GM12878 (cell line): ENCODE results near the gene CPB2. TPM values are rescaled to one million over a fixed set of nuclear protein-coding genes. Genes with fewer than 3 reads are reported as not detected.

Experiments
- ATAC-seq: fragments of 200-7000 bp; cut with Tn5 transposase; 3 replicates; pipeline ENCODE4 v1.9.1; 2020; ENCODE audit warnings: mild to moderate bottlenecking, moderate library complexity
- BruUV-seq: library from RNA; stranded (reverse); fragments of 400-500 nt; replicated peaks from 2 replicates; lab custom pipeline; 2021; lab: Mats Ljungman, UMichigan
- CTCF ChIA-PET: fragments of 300-600 bp; sonication (Branson Sonifier 250); formaldehyde crosslinking; extraction: SDS; loops from one replicate; lab custom pipeline; 2021; ENCODE audit warnings: inconsistent platforms; lab: Yijun Ruan, JAX
- POLR2A ChIA-PET: fragments of 350-600 bp; formaldehyde crosslinking; extraction: SDS; loops from one replicate; lab custom pipeline; 2021; ENCODE audit warnings: inconsistent platforms; lab: Charles Lee
- RAD21 ChIA-PET: fragments of 300-600 bp; sonication (Branson Sonifier 250); formaldehyde crosslinking; loops from one replicate; lab custom pipeline; 2023; ENCODE audit warnings: antibody characterized with exemption; ENCODE audit not compliant: unreplicated experiment; lab: Charles Lee
- SMC1A ChIA-PET: fragments of 300-600 bp; sonication (Branson Sonifier 250); formaldehyde crosslinking; loops from one replicate; lab custom pipeline; 2023; ENCODE audit not compliant: unreplicated experiment, uncharacterized antibody; lab: Charles Lee
- DNase-seq: peaks from one replicate; pipeline ENCODE4 v3.0.0-alpha.2; 2011; ENCODE audit warnings: low read depth, low spot score
- FAIRE-seq: peaks from 3 replicates; lab custom pipeline; 2011; peaks lifted over from hg19 to GRCh38; lab: Jason Lieb, UNC
- H2AFZ ChIP-seq: 2 replicates; pipeline ENCODE4 v1.6.0; 2011; ENCODE audit warnings: low read depth, low read length, control low read depth; ENCODE audit not compliant: control insufficient read depth
- H3K27ac ChIP-seq: 2 replicates; pipeline ENCODE4 v1.5.1; 2011; ENCODE audit warnings: control low read depth; ENCODE audit not compliant: control insufficient read depth, insufficient read depth
- H3K27me3 ChIP-seq, 2 experiments: replicated peaks in 1 of 2; 2 replicates each; pipeline versions ENCODE4 v1.6.0 to v1.6.1; 2011; ENCODE audit warnings: low read length in 1 of 2; ENCODE audit not compliant: control insufficient read depth in 2 of 2, insufficient read depth in 2 of 2
- H3K36me3 ChIP-seq, 2 experiments: 2 replicates each; pipeline ENCODE4 v1.5.1; 2011; ENCODE audit warnings: low read length in 1 of 2; ENCODE audit not compliant: control insufficient read depth in 2 of 2, insufficient read depth in 2 of 2
- H3K4me1 ChIP-seq: 2 replicates; pipeline ENCODE4 v1.6.1; 2011; ENCODE audit warnings: mild to moderate bottlenecking, low read length, moderate library complexity, mixed read lengths; ENCODE audit not compliant: control insufficient read depth, insufficient read depth
- H3K4me2 ChIP-seq: 2 replicates; pipeline ENCODE4 v1.6.0; 2011; ENCODE audit warnings: control low read depth; ENCODE audit not compliant: control insufficient read depth, insufficient read depth
- H3K4me3 ChIP-seq: fragments of 200-600 bp; sonication (generic); 2 replicates; pipeline ENCODE4 v1.5.1; 2016
- H3K79me2 ChIP-seq: 2 replicates; pipeline ENCODE4 v1.6.0; 2011; ENCODE audit warnings: low read length; ENCODE audit not compliant: control insufficient read depth, insufficient read depth
- H3K9ac ChIP-seq: 2 replicates; pipeline ENCODE4 v1.8.0; 2011; ENCODE audit warnings: low read length, control low read depth, mixed read lengths; ENCODE audit not compliant: control insufficient read depth, insufficient read depth
- H3K9me3 ChIP-seq: replicated peaks from 3 replicates; pipeline ENCODE4 v1.5.1; 2011; ENCODE audit warnings: mild to moderate bottlenecking, low read length; ENCODE audit not compliant: control insufficient read depth, insufficient read depth
- H4K20me1 ChIP-seq: 2 replicates; pipeline ENCODE4 v1.6.0; 2011; ENCODE audit not compliant: control insufficient read depth, insufficient read depth
- CREM ChIP-seq: IDR thresholded peaks from 2 replicates; pipeline ENCODE4 v1.6.1; 2014; ENCODE audit warnings: antibody characterized with exemption, low read depth
- EED ChIP-seq: sonication (generic); IDR thresholded peaks from 2 replicates; pipeline ENCODE4 v1.6.1; 2016; ENCODE audit warnings: antibody characterized with exemption, low read depth
- POLR2AphosphoS5 ChIP-seq: IDR thresholded peaks from 2 replicates; pipeline ENCODE4 v1.6.1; 2011; ENCODE audit warnings: mild to moderate bottlenecking, low read length, inconsistent platforms
- SPI1 ChIP-seq: IDR thresholded peaks from 2 replicates; pipeline ENCODE4 v1.6.1; 2011; ENCODE audit warnings: low read depth, mild to moderate bottlenecking, low read length, moderate library complexity, borderline replicate concordance; ENCODE audit not compliant: insufficient read depth
- WGBS: methylation state at CpG from one replicate; pipeline ENCODE4 v1.1.6; 2016; ENCODE audit warnings: low lambda C conversion rate; ENCODE audit not compliant: insufficient replicate concordance, insufficient coverage; ENCODE audit errors: missing lambda C conversion rate; 5-methylcytosine and 5-hydroxymethylcytosine counted together
- in situ Hi-C: fragments of 300-500 bp; cut with MboI; formaldehyde crosslinking; loops from 9 replicates; pipeline ENCODE4 v1.14.3; 2018; ENCODE audit warnings: mixed read lengths
- intact Hi-C: fragments of 100-400 bp; cut with micrococcal nuclease; formaldehyde crosslinking; loops from one replicate; pipeline ENCODE4 v1.14.2; 2022; ENCODE audit not compliant: unreplicated experiment
- polyA plus RNA-seq, 11 experiments: library from polyadenylated mRNA; depleted of rRNA in 4 of 11; unstranded in 6 of 11; stranded (reverse) in 5 of 11; fragments of >200 nt; fragmentation: Nextera tagmentation in 4 of 11; fragmentation: Illumina TruSeq in 1 of 11; extraction: Ambion mirVana in 4 of 11; extraction: Trizol in 1 of 11; gene quantifications; 1 replicate in 1 of 11; 2 replicates in 10 of 11; pipeline versions ENCODE4 v1.2.1 to v1.2.3, GENCODE V29; 2011 to 2016; ENCODE audit warnings: inconsistent platforms in 2 of 11, missing spikeins in 2 of 11, low read depth in 1 of 11
- total RNA-seq, 4 experiments: library from RNA; depleted of rRNA in 3 of 4; stranded (reverse); fragments of >200 nt in 3 of 4; fragmentation: Illumina TruSeq in 1 of 4; extraction: Trizol in 1 of 4; gene quantifications; 2 replicates each; pipeline versions ENCODE4 v1.2.1 to v1.2.3, GENCODE V29; 2013 to 2021

The CPB2 gene
- total and polyA plus RNA-seq, 10 of the 15 experiments (the other 5 are each of a cell fraction or from before 2014, with no cell fraction given) = 0.05 to 0.87 (median 0.13) TPM; not detected in 3

- CTCF ChIA-PET = interaction anchor here (0.7 to 7.2 kb wide), 8 partner anchors 9 to 517 kb away, joined by 3 to 42 read pairs (median 3); no protein-coding TSS in a partner anchor
- H3K9me3 ChIP-seq = no peaks in the 10 kb centered on the region
- peaks cover 25 to 67% of the 10 kb centered on the region in 2 experiments for H3K36me3 ChIP-seq
- no peak overlapping the region for H3K9ac ChIP-seq
- intact Hi-C loops = no loop called here
- H3K4me2 ChIP-seq = no peak overlapping the region
- FAIRE-seq (no peak), ATAC-seq (no peak), DNase-seq (no peak)
- POLR2A ChIA-PET = interaction anchor here (0.6 to 1.4 kb wide), 3 partner anchors 9 to 20 kb away, joined by 3 to 4 read pairs (median 3); no protein-coding TSS in a partner anchor
- no peaks in the 10 kb centered on the region for H3K4me1 ChIP-seq
- H3K4me3 ChIP-seq = no peak overlapping the region
- RAD21 ChIA-PET = no interaction called here
- no peaks in the 10 kb centered on the region for H3K27me3 ChIP-seq
- H3K27ac ChIP-seq = no peak overlapping the region
- no TSS peak for BruUV-seq
- peaks cover 6% of the 10 kb centered on the region for H3K79me2 ChIP-seq
- no peak for TF ChIP-seq EED
- TF ChIP-seq POLR2AphosphoS5 = 0 out of 2 replicates have a peak, but pooled peaks have one; percentile 22
- SMC1A ChIA-PET = interaction anchor here (0.7 to 3.1 kb wide), 6 partner anchors 8 to 52 kb away, joined by 3 to 20 read pairs (median 7); no protein-coding TSS in a partner anchor
- no peaks in the 10 kb centered on the region; the same call in 1 of the 2 replicates for H4K20me1 ChIP-seq
- H2AFZ ChIP-seq = no peak overlapping the region
- in situ Hi-C loops = no loop called here
- 5% methylated on average over 2 of the region's 2 CpGs for WGBS
Observed at GRCh38 chr13:46140044-46140443, 35.2 kb upstream of the CPB2 start.

DNA sequence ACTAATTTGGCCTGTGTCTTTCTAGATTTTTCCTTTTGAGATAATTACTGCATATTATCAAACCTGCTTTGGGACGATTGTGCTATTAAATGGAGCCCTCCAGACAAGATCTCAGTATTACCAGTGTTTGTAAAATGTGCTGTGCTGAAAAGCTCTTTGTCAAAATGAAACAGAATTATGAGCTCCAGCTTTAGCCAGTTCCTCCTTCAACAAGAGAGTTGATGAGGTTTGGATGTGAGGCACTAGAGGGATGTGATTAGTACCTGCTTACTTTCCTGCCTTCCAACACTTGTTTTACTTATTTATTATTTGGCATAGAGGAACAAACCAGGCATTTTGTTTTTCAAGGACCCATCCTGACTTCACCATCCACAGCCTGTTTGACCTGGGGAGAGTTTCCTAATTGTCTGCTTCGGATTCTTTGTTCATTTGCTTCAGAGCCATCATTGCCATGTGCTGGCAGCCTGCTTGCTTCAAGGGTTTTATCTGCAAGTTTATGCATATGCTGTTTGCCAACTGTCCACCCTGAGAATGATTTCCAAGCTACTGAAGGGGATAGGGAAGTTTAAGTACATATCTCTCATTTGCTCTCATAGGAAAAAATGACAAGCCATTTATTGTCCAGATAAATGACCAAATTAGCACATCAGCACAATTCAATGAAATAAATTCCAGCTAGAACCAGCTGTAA, 32.9 kb upstream of the CPB2 start:
- H3K27me3 ChIP-seq = no peaks in the 10 kb centered on the region
- H2AFZ ChIP-seq = no peak overlapping the region
- DNase-seq = no peak
- intact Hi-C loops = no loop called here
- FAIRE-seq = no peak
- ChIA-PET RAD21 (no interaction called here), CTCF (interaction anchor here (1.2 to 7.2 kb wide), 3 partner anchors 11 to 129 kb away, joined by 3 to 42 read pairs (median 3); no protein-coding TSS in a partner anchor), POLR2A (interaction anchor here (0.9 kb wide), 1 partner anchor 10 kb away, joined by 3 read pairs; no protein-coding TSS in a partner anchor), SMC1A (interaction anchor here (0.7 to 1.4 kb wide), 4 partner anchors 11 to 514 kb away, joined by 3 read pairs; partner anchors contain the start of gene LCP1)
- 50% methylated on average over 2 of the region's 2 CpGs for WGBS
- H4K20me1 ChIP-seq = no peaks in the 10 kb centered on the region; the same call in 1 of the 2 replicates
- H3K9ac ChIP-seq = no peak overlapping the region
- ATAC-seq = peak; percentile 11; the same call in 2 of the 3 replicates
- no peak overlapping the region for H3K4me3 ChIP-seq
- no peaks in the 10 kb centered on the region for H3K4me1 ChIP-seq
- H3K9me3 ChIP-seq = no peaks in the 10 kb centered on the region
- TF ChIP-seq SPI1 (0 out of 2 replicates have a peak, but pooled peaks have one; percentile 38), POLR2AphosphoS5 (peak; percentile 76), CREM (no peak)
- BruUV-seq = TSS peak; percentile 5
- no peak overlapping the region for H3K27ac ChIP-seq
- in situ Hi-C loops = no loop called here
- peaks cover 4% of the 10 kb centered on the region for H3K79me2 ChIP-seq
- peaks cover 24 to 52% of the 10 kb centered on the region in 2 experiments for H3K36me3 ChIP-seq
- no peak overlapping the region for H3K4me2 ChIP-seq
